GM23338 (cell line): ENCODE data around the gene ATG2A. TPM values are rescaled to one million over a fixed set of nuclear protein-coding genes. Genes with fewer than 3 reads are reported as not detected.

Experiments used
- ATAC-seq: fragments of 200-7000 bp; cut with Tn5 transposase; 3 replicates; pipeline ENCODE4 v1.9.1; 2020
- DNase-seq: peaks from one replicate; pipeline ENCODE4 v3.0.0-alpha.2; 2015; ENCODE audit warnings: low spot score
- H2AFZ ChIP-seq: fragments of 200-600 bp; sonication (generic); 2 replicates; pipeline ENCODE4 v1.8.0; 2016; ENCODE audit warnings: antibody characterized with exemption, mild to moderate bottlenecking, moderate library complexity
- H3F3A ChIP-seq: fragments of 200-600 bp; sonication (generic); replicated peaks from 2 replicates; pipeline ENCODE4 v1.8.0; 2017; ENCODE audit warnings: antibody characterized with exemption, mixed run types, low read depth
- H3K27ac ChIP-seq: fragments of 200-600 bp; sonication (generic); 2 replicates; pipeline ENCODE4 v1.6.1; 2016; ENCODE audit warnings: low read depth
- H3K27me3 ChIP-seq: fragments of 200-600 bp; sonication (generic); 2 replicates; pipeline ENCODE4 v1.8.0; 2016; ENCODE audit warnings: mild to moderate bottlenecking, mixed run types, moderate library complexity; ENCODE audit not compliant: insufficient read depth
- H3K36me3 ChIP-seq: fragments of 200-600 bp; sonication (generic); 2 replicates; pipeline ENCODE4 v1.8.0; 2016; ENCODE audit warnings: mild to moderate bottlenecking; ENCODE audit not compliant: insufficient read depth
- H3K4me1 ChIP-seq: fragments of 200-600 bp; sonication (generic); 2 replicates; pipeline ENCODE4 v1.8.0; 2016; ENCODE audit warnings: mild to moderate bottlenecking, moderate library complexity; ENCODE audit not compliant: insufficient read depth
- H3K4me2 ChIP-seq: fragments of 200-600 bp; sonication (generic); 2 replicates; pipeline ENCODE4 v1.7.1; 2017; ENCODE audit warnings: mixed run types
- H3K4me3 ChIP-seq: fragments of 200-600 bp; sonication (generic); 2 replicates; pipeline ENCODE4 v1.6.1; 2016; ENCODE audit warnings: mixed run types
- H3K79me2 ChIP-seq: fragments of 200-600 bp; sonication (generic); replicated peaks from 2 replicates; pipeline ENCODE4 v1.8.0; 2017; ENCODE audit warnings: mild to moderate bottlenecking; ENCODE audit not compliant: insufficient read depth
- H3K9me2 ChIP-seq: fragments of 200-600 bp; sonication (generic); 2 replicates; pipeline ENCODE4 v1.8.0; 2017; ENCODE audit not compliant: insufficient read depth
- H4K20me1 ChIP-seq: fragments of 200-600 bp; sonication (generic); replicated peaks from 2 replicates; pipeline ENCODE4 v1.8.0; 2017; ENCODE audit warnings: mild to moderate bottlenecking; ENCODE audit not compliant: insufficient read depth
- H3K27ac Mint-ChIP-seq: 2 replicates; pipeline ENCODE4 v1.8.0; 2020; ENCODE audit warnings: inconsistent platforms, mild to moderate bottlenecking, moderate library complexity, mixed read lengths
- H3K27me3 Mint-ChIP-seq: 3 replicates; pipeline ENCODE4 v1.8.0; 2022; ENCODE audit warnings: low read depth, mild to moderate bottlenecking, moderate library complexity, mixed read lengths, inconsistent platforms; ENCODE audit not compliant: insufficient read depth, poor library complexity
- H3K36me3 Mint-ChIP-seq: 3 replicates; pipeline ENCODE4 v1.8.0; 2021; ENCODE audit warnings: low read depth, mild to moderate bottlenecking, inconsistent platforms, moderate library complexity, mixed read lengths
- H3K4me1 Mint-ChIP-seq: 3 replicates; pipeline ENCODE4 v1.8.0; 2020; ENCODE audit warnings: mild to moderate bottlenecking, inconsistent platforms, mixed read lengths
- H3K4me3 Mint-ChIP-seq: 3 replicates; pipeline ENCODE4 v1.8.0; 2021; ENCODE audit warnings: moderate library complexity, mild to moderate bottlenecking, inconsistent platforms, mixed read lengths
- H3K9me3 Mint-ChIP-seq: 3 replicates; pipeline ENCODE4 v1.8.0; 2020; ENCODE audit warnings: moderate library complexity, mild to moderate bottlenecking, inconsistent platforms, mixed read lengths
- EZH2 ChIP-seq: fragments of 200-600 bp; sonication (generic); IDR thresholded peaks from one replicate; pipeline ENCODE4 v1.8.0; 2017; ENCODE audit warnings: antibody characterized with exemption, mild to moderate bottlenecking, low read depth; ENCODE audit not compliant: unreplicated experiment
- EZH2phosphoT487 ChIP-seq: fragments of 200-600 bp; sonication (generic); IDR thresholded peaks from one replicate; pipeline ENCODE4 v1.8.1; 2018; ENCODE audit warnings: antibody characterized with exemption; ENCODE audit not compliant: unreplicated experiment
- NANOG ChIP-seq: IDR thresholded peaks from 2 replicates; pipeline ENCODE4 v1.6.1; 2016; ENCODE audit warnings: antibody characterized with exemption, borderline replicate concordance
- REST ChIP-seq: IDR thresholded peaks from one replicate; pipeline ENCODE4 v1.6.1; 2018; ENCODE audit warnings: antibody characterized with exemption; ENCODE audit not compliant: unreplicated experiment
- STAT1 ChIP-seq: IDR thresholded peaks from one replicate; pipeline ENCODE4 v1.6.1; 2016; ENCODE audit warnings: antibody characterized with exemption; ENCODE audit not compliant: unreplicated experiment
- ZNF114 ChIP-seq: fragments of 250-450 bp; sonication (Bioruptor Pico); IDR thresholded peaks from 2 replicates; pipeline ENCODE4 v1.5.0; 2020; ENCODE audit warnings: mild to moderate bottlenecking, moderate library complexity
- polyA plus RNA-seq: library from polyadenylated mRNA; unstranded; fragments of >200 nt; fragmentation: Nextera tagmentation; extraction: Ambion mirVana; gene quantifications from 2 replicates; pipeline ENCODE4 v1.2.1, GENCODE V29; 2016
- total RNA-seq: library from RNA; depleted of rRNA; stranded (reverse); fragments of >200 nt; shearing (Covaris generic); gene quantifications from 2 replicates; pipeline ENCODE4 v1.2.3, GENCODE V29; 2014
- TF ChIP-seq, protein P1 (sequence below), 2 experiments: fragments of 200-600 bp in 1 of 2; sonication (generic) in 1 of 2; conservative IDR thresholded peaks; 2 replicates each; pipeline versions ENCODE4 v1.5.1 to v1.6.1; 2016 to 2017; ENCODE audit warnings: antibody characterized with exemption in 2 of 2, low read depth in 2 of 2, mild to moderate bottlenecking in 2 of 2, moderate library complexity in 1 of 2
- TF ChIP-seq, protein P2 (sequence below): fragments of 250-450 bp; sonication (Bioruptor Pico); IDR thresholded peaks from 2 replicates; pipeline ENCODE4 v1.5.0; 2020; ENCODE audit warnings: mild to moderate bottlenecking, moderate library complexity

ATG2A gene
- total and polyA plus RNA-seq, 2 experiments from 2014 or later, result 8.7 to 31.7 TPM

DNA sequence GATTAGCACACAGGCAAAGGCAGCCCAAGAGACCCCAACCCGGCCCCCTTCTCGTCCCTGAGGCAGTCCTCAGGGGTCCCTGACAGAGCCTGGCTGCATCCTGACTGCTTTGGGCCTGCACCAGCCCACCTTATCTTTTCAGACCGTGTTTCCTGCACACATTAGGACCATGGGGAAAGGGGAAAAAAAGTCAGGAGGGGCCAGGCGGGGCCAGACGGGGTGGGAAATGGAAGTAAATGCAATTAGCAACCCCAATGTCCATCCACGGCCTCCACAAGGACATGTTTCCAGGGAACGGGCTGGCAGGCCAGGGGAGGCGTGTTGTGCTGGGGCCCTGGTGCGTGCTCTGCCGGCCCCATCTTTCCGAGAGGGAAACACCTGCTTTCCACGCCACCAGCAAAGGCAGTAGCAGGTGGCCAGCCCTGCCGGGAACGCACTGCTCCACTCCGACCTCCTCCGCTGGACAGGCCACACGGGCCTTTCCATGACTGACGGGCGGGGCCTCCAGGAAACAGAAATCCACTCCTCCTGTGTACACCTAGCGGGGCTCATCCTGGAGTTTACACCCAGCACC, 46.0 kb downstream of the ATG2A start:
- Mint-ChIP-seq H3K9me3 (no peaks in the 10 kb centered on the region), H3K27ac (0 out of 2 replicates have a peak overlapping the region, but pooled peaks have one; percentile 80), H3K4me1 (peaks cover 7% of the 10 kb centered on the region; the same call in 2 of the 3 replicates), H3K27me3 (peaks cover 4% of the 10 kb centered on the region), H3K4me3 (no peak overlapping the region), H3K36me3 (peaks cover 6% of the 10 kb centered on the region; the same call in 2 of the 3 replicates)
- H3K27me3 ChIP-seq, result no peaks in the 10 kb centered on the region
- H3K27ac ChIP-seq, result no peak overlapping the region
- no peaks in the 10 kb centered on the region for H3K36me3 ChIP-seq
- no peak overlapping the region for H2AFZ ChIP-seq
- H3K9me2 ChIP-seq, result no peaks in the 10 kb centered on the region
- ATAC-seq, result no peak
- DNase-seq, result no peak
- no peaks in the 10 kb centered on the region; the same call in 1 of the 2 replicates for H4K20me1 ChIP-seq
- TF ChIP-seq NANOG (no peak), REST (no peak), EZH2phosphoT487 (no peak), ZNF114 (CRISPR knock-in tag) (no peak), STAT1 (no peak), EZH2 (no peak)
- TF ChIP-seq, protein P1, sequence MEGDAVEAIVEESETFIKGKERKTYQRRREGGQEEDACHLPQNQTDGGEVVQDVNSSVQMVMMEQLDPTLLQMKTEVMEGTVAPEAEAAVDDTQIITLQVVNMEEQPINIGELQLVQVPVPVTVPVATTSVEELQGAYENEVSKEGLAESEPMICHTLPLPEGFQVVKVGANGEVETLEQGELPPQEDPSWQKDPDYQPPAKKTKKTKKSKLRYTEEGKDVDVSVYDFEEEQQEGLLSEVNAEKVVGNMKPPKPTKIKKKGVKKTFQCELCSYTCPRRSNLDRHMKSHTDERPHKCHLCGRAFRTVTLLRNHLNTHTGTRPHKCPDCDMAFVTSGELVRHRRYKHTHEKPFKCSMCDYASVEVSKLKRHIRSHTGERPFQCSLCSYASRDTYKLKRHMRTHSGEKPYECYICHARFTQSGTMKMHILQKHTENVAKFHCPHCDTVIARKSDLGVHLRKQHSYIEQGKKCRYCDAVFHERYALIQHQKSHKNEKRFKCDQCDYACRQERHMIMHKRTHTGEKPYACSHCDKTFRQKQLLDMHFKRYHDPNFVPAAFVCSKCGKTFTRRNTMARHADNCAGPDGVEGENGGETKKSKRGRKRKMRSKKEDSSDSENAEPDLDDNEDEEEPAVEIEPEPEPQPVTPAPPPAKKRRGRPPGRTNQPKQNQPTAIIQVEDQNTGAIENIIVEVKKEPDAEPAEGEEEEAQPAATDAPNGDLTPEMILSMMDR (conservative IDR thresholded peaks at IDR 0.05; ENCODE audit: low read depth in 2 of 2), result no peak
- TF ChIP-seq, protein P2, sequence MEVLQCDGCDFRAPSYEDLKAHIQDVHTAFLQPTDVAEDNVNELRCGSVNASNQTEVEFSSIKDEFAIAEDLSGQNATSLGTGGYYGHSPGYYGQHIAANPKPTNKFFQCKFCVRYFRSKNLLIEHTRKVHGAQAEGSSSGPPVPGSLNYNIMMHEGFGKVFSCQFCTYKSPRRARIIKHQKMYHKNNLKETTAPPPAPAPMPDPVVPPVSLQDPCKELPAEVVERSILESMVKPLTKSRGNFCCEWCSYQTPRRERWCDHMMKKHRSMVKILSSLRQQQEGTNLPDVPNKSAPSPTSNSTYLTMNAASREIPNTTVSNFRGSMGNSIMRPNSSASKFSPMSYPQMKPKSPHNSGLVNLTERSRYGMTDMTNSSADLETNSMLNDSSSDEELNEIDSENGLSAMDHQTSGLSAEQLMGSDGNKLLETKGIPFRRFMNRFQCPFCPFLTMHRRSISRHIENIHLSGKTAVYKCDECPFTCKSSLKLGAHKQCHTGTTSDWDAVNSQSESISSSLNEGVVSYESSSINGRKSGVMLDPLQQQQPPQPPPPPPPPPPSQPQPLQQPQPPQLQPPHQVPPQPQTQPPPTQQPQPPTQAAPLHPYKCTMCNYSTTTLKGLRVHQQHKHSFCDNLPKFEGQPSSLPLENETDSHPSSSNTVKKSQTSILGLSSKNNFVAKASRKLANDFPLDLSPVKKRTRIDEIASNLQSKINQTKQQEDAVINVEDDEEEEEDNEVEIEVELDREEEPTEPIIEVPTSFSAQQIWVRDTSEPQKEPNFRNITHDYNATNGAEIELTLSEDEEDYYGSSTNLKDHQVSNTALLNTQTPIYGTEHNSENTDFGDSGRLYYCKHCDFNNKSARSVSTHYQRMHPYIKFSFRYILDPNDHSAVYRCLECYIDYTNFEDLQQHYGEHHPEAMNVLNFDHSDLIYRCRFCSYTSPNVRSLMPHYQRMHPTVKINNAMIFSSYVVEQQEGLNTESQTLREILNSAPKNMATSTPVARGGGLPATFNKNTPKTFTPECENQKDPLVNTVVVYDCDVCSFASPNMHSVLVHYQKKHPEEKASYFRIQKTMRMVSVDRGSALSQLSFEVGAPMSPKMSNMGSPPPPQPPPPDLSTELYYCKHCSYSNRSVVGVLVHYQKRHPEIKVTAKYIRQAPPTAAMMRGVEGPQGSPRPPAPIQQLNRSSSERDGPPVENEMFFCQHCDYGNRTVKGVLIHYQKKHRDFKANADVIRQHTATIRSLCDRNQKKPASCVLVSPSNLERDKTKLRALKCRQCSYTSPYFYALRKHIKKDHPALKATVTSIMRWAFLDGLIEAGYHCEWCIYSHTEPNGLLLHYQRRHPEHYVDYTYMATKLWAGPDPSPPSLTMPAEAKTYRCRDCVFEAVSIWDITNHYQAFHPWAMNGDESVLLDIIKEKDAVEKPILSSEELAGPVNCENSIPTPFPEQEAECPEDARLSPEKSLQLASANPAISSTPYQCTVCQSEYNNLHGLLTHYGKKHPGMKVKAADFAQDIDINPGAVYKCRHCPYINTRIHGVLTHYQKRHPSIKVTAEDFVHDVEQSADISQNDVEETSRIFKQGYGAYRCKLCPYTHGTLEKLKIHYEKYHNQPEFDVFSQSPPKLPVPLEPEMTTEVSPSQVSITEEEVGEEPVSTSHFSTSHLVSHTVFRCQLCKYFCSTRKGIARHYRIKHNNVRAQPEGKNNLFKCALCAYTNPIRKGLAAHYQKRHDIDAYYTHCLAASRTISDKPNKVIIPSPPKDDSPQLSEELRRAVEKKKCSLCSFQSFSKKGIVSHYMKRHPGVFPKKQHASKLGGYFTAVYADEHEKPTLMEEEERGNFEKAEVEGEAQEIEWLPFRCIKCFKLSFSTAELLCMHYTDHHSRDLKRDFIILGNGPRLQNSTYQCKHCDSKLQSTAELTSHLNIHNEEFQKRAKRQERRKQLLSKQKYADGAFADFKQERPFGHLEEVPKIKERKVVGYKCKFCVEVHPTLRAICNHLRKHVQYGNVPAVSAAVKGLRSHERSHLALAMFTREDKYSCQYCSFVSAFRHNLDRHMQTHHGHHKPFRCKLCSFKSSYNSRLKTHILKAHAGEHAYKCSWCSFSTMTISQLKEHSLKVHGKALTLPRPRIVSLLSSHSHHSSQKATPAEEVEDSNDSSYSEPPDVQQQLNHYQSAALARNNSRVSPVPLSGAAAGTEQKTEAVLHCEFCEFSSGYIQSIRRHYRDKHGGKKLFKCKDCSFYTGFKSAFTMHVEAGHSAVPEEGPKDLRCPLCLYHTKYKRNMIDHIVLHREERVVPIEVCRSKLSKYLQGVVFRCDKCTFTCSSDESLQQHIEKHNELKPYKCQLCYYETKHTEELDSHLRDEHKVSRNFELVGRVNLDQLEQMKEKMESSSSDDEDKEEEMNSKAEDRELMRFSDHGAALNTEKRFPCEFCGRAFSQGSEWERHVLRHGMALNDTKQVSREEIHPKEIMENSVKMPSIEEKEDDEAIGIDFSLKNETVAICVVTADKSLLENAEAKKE, result no peak
- H3K4me1 ChIP-seq, result no peaks in the 10 kb centered on the region
- no peak overlapping the region for H3K4me2 ChIP-seq
- no peaks in the 10 kb centered on the region for H3F3A ChIP-seq
- no peak overlapping the region for H3K4me3 ChIP-seq
- H3K79me2 ChIP-seq, result peaks cover 9% of the 10 kb centered on the region; the same call in 1 of the 2 replicates
